ENCODE data around the gene SMYD2. TPM values are rescaled to one million over a fixed set of nuclear protein-coding genes. Genes with fewer than 3 reads are reported as not detected.

The SMYD2 gene
- total RNA-seq, 1 experiment from 2014 or later, result 6.4 TPM

DNA sequence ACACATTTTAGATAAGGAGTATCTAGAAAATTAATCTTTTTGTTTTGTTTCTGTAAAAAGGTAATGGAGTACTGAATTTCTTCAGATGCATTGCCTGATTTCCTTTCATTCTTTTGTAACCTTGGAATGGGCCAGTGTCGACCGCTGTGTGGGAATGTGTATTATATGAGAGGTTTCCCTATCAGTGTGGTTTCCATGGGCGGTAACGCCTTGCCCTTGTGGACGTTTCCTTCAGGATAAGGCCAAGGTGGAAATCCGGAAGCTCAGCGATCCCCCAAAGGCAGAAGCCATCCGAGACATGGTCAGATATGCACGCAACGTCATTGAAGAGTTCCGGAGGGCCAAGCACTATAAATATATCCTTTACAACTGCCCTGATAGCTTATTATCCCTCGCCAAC is 49.8 kb downstream of the SMYD2 start:
- Mint-ChIP-seq H3K36me3 (no peaks in the 10 kb centered on the region), H3K9me3 (no peaks in the 10 kb centered on the region), H3K4me3 (no peak overlapping the region), H3K27me3 (ENCODE audit: low read depth) (no peaks in the 10 kb centered on the region), H3K27ac (no peak overlapping the region), H3K4me1 (peaks cover 27% of the 10 kb centered on the region)
- TF ChIP-seq OVOL2 (CRISPR knock-in tag; IDR thresholded peaks at IDR 0.05; ENCODE audit: borderline replicate concordance) (no peak), ZNF121 (CRISPR knock-in tag; IDR thresholded peaks at IDR 0.05) (no peak), ZNF263 (CRISPR knock-in tag; IDR thresholded peaks at IDR 0.05; ENCODE audit: low read depth) (no peak), GABPB1 (CRISPR knock-in tag; IDR thresholded peaks at IDR 0.05) (no peak), ZNF232 (CRISPR knock-in tag; IDR thresholded peaks at IDR 0.05) (no peak), PRRX2 (CRISPR knock-in tag; IDR thresholded peaks at IDR 0.05) (no peak), NR2C2 (CRISPR knock-in tag; IDR thresholded peaks at IDR 0.05) (no peak), IRF2 (CRISPR knock-in tag; IDR thresholded peaks at IDR 0.05; ENCODE audit: borderline replicate concordance, low read depth) (no peak), ATF1 (CRISPR knock-in tag; IDR thresholded peaks at IDR 0.05) (no peak)
- TF ChIP-seq, protein P1, sequence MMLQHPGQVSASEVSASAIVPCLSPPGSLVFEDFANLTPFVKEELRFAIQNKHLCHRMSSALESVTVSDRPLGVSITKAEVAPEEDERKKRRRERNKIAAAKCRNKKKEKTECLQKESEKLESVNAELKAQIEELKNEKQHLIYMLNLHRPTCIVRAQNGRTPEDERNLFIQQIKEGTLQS (CRISPR knock-in tag; conservative IDR thresholded peaks at IDR 0.05), result no peak
- POLR2A ChIA-PET, result interaction anchor here (1.8 kb wide), 1 partner anchor 221 kb away, joined by 4 read pairs; the partner anchor contains the start of gene PTPN14
- DNase-seq (ENCODE audit: low spot score) (no peak), ATAC-seq (no peak)
- CTCF ChIA-PET, result interaction anchor here (1.3 to 11.2 kb wide), 11 partner anchors 10 to 262 kb away, joined by 4 to 382 read pairs (median 32); partner anchors contain the start of gene SMYD2

DNA sequence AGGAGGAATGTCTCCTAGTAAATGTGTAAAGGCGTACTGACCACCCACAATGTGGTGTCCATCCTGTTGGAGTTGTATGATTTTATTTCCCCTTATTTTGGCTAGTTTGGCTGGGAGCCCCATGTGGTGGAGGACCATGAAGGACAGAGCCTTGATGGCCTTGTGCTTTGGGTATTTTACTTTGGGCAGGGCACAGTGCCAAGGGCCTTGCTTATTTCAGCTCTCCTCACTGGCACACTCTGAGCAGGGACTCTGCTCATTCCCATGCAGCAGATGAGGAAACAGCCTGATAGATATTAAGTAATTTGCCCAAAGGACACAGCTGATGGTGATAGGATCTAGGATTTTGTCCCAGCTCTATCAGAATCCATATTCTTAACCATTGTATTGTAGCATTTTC is 50.2 kb downstream of the SMYD2 start:
- DNase-seq (ENCODE audit: low spot score), result no peak
- ChIA-PET POLR2A (interaction anchor here (0.7 to 1.8 kb wide), 2 partner anchors 221 to 250 kb away, joined by 3 to 4 read pairs; partner anchors contain the start of gene PTPN14), CTCF (interaction anchor here (0.6 to 11.2 kb wide), 73 partner anchors 7 to 880 kb away, joined by 3 to 382 read pairs (median 6); partner anchors contain the start of genes CENPF, PTPN14 and SMYD2)
- Mint-ChIP-seq H3K27me3 (ENCODE audit: low read depth) (no peaks in the 10 kb centered on the region), H3K27ac (no peak overlapping the region), H3K9me3 (no peaks in the 10 kb centered on the region), H3K4me3 (no peak overlapping the region), H3K36me3 (no peaks in the 10 kb centered on the region), H3K4me1 (peaks cover 27% of the 10 kb centered on the region)
- TF ChIP-seq, protein P2, sequence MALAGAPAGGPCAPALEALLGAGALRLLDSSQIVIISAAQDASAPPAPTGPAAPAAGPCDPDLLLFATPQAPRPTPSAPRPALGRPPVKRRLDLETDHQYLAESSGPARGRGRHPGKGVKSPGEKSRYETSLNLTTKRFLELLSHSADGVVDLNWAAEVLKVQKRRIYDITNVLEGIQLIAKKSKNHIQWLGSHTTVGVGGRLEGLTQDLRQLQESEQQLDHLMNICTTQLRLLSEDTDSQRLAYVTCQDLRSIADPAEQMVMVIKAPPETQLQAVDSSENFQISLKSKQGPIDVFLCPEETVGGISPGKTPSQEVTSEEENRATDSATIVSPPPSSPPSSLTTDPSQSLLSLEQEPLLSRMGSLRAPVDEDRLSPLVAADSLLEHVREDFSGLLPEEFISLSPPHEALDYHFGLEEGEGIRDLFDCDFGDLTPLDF (CRISPR knock-in tag; IDR thresholded peaks at IDR 0.05), result no peak
- no peak for ATAC-seq

DNA sequence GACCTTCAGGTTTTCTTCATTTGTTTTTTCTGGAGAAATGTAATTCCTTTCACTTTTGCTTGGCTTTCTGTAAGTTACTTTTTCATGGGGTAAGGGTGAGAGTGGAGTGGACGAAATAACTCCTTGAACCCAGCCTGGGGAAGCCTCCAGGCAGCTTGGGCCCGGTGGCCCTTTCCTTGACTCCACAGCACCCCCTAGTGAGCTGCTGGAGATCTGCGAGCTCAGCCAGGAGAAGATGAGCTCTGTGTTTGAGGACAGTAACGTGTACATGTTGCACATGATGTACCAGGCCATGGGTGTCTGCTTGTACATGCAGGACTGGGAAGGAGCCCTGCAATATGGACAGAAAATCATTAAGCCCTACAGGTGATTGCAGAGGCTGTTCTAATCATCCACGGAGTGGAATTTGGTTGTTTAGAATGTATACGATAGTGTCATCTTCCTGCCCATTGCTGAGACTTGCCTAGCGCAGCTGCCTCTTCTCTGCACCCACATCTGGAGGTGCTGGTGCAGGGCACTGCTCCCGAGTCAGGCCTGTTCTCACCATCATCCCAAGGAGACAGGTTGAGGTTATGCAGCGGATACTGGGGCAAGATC is 51.0 kb downstream of the SMYD2 start:
- H3K4me1 Mint-ChIP-seq, result peaks cover 29% of the 10 kb centered on the region
- DNase-seq (ENCODE audit: low spot score) (peak; percentile 77), ATAC-seq (peak; percentile 36)
- H3K27me3 Mint-ChIP-seq (ENCODE audit: low read depth), result no peaks in the 10 kb centered on the region
- no peak overlapping the region for H3K4me3 Mint-ChIP-seq
- no peak overlapping the region for H3K27ac Mint-ChIP-seq
- no peaks in the 10 kb centered on the region for H3K36me3 Mint-ChIP-seq
- H3K9me3 Mint-ChIP-seq, result no peaks in the 10 kb centered on the region
- TF ChIP-seq, protein P3, sequence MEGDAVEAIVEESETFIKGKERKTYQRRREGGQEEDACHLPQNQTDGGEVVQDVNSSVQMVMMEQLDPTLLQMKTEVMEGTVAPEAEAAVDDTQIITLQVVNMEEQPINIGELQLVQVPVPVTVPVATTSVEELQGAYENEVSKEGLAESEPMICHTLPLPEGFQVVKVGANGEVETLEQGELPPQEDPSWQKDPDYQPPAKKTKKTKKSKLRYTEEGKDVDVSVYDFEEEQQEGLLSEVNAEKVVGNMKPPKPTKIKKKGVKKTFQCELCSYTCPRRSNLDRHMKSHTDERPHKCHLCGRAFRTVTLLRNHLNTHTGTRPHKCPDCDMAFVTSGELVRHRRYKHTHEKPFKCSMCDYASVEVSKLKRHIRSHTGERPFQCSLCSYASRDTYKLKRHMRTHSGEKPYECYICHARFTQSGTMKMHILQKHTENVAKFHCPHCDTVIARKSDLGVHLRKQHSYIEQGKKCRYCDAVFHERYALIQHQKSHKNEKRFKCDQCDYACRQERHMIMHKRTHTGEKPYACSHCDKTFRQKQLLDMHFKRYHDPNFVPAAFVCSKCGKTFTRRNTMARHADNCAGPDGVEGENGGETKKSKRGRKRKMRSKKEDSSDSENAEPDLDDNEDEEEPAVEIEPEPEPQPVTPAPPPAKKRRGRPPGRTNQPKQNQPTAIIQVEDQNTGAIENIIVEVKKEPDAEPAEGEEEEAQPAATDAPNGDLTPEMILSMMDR (IDR thresholded peaks at IDR 0.05), result peak; percentile 89
- TF ChIP-seq, protein P1 (CRISPR knock-in tag; conservative IDR thresholded peaks at IDR 0.05), result no peak
- ChIA-PET POLR2A (interaction anchor here (0.7 to 1.0 kb wide), 2 partner anchors 219 to 249 kb away, joined by 3 to 5 read pairs; no protein-coding TSS in a partner anchor), CTCF (interaction anchor here (0.6 to 11.2 kb wide), 100 partner anchors 8 to 881 kb away, joined by 3 to 382 read pairs (median 5); partner anchors contain the start of genes CENPF, PTPN14 and SMYD2)

DNA sequence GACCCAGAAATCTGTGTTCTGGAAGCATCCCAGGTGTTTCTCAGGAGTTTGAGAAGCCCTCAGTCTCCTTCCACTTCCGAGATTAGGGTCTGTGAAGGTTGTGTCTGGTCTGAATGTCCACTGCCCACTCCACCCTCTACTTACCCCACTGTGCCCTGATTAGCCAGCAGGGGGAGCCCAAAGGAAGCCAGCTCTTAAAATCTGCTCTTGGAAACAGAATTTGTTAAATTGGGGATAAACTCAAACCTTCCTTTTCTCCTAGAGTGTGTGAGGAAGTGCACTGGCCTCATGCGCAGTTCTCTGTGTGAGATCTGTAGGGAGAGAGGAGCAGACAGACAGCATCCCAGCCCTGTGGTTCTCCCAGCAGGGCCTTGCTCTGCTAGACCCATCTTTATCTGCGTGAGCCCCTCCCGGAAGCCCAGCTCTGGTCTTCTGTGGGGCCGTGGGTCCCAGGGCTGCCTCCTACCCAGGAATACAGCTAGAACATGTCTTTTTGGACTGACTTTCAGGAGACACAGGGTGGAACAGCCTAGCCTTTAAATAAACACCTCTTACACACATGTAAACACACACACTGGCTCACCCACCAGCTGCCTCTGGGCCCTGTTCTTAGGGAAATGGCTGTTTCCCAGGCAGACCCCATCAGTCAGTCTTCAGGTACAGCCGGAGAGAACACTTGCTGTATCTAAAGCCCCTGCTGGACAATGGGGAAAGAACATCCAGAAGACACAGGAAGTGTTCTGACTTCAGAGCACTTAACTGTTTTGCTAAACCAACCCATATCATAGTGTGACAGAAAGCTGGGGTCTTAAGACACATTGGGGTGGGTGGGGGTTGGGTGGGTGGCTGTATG is 52.2 kb downstream of the SMYD2 start:
- H3K27me3 Mint-ChIP-seq (ENCODE audit: low read depth), result no peaks in the 10 kb centered on the region
- no peaks in the 10 kb centered on the region for H3K9me3 Mint-ChIP-seq
- ATAC-seq (peak; percentile 37), DNase-seq (ENCODE audit: low spot score) (peak; percentile 65)
- POLR2A ChIA-PET, result interaction anchor here (0.5 kb wide), 1 partner anchor 37 kb away, joined by 4 read pairs; no protein-coding TSS in a partner anchor
- peaks cover 41% of the 10 kb centered on the region for H3K4me1 Mint-ChIP-seq
- CTCF ChIA-PET, result interaction anchor here (0.5 to 11.2 kb wide), 80 partner anchors 8 to 349 kb away, joined by 3 to 382 read pairs (median 5); partner anchors contain the start of genes CENPF, PTPN14 and SMYD2
- TF ChIP-seq GTF2I (CRISPR knock-in tag; conservative IDR thresholded peaks at IDR 0.05) (no peak), NFATC4 (CRISPR knock-in tag; IDR thresholded peaks at IDR 0.05) (no peak)
- TF ChIP-seq, protein P3 (IDR thresholded peaks at IDR 0.05), result peak; percentile 80
- H3K4me3 Mint-ChIP-seq, result no peak overlapping the region
- no peaks in the 10 kb centered on the region for H3K36me3 Mint-ChIP-seq
- H3K27ac Mint-ChIP-seq, result peak overlapping the region; percentile 20; the same call in 1 of the 2 replicates
